Measurements from ENCODE around the gene LNX1. TPM values are rescaled to one million over a fixed set of nuclear protein-coding genes. Genes with fewer than 3 reads are reported as not detected.

LNX1 gene
- total RNA-seq, 1 experiment from 2014 or later: 3.3 TPM

GRCh38 chr4:53592686-53593501, 1.6 kb upstream of the LNX1 start:
- H3K9me2 ChIP-seq (ENCODE audit: insufficient read depth): no peaks in the 10 kb centered on the region
- no peaks in the 10 kb centered on the region for H3K9me3 ChIP-seq (ENCODE audit: control insufficient read depth in 1 of 2, insufficient read depth in 1 of 2, low read depth in 1 of 2, low read length in 2 of 2)
- H3K79me2 ChIP-seq (ENCODE audit: insufficient read depth, low read length): no peaks in the 10 kb centered on the region
- ChIA-PET POLR2A (interaction anchor here (1.3 to 1.4 kb wide), 2 partner anchors 8 to 87 kb away, joined by 3 read pairs; no protein-coding TSS in a partner anchor), RAD21 (ENCODE audit: low non-redundant PET in 1 of 2, low total read pairs in 2 of 2, uncharacterized antibody in 2 of 2, unreplicated experiment in 2 of 2) (no interaction called here), CTCF (interaction anchor here (1.0 to 1.8 kb wide), 2 partner anchors 9 to 114 kb away, joined by 3 to 6 read pairs; no protein-coding TSS in a partner anchor)
- no peak for DNase-seq (ENCODE audit: low read depth, low spot score)
- intact Hi-C loops (cut with micrococcal nuclease): loop anchor here (5.0 kb wide), 2 partner anchors 101 to 396 kb away; no protein-coding TSS in a partner anchor
- no peaks in the 10 kb centered on the region for H4K20me1 ChIP-seq (ENCODE audit: insufficient read depth)
- H3K36me3 ChIP-seq (ENCODE audit: control insufficient read depth in 1 of 2, insufficient read depth in 2 of 2, low read length in 2 of 2): no peaks in the 10 kb centered on the region
- peaks cover 18 to 30% of the 10 kb centered on the region in 2 experiments for H3K4me1 ChIP-seq (ENCODE audit: control insufficient read depth in 1 of 2, insufficient read depth in 2 of 2, low read length in 2 of 2)
- peak overlapping the region; percentile 38 to 55 for H3K4me3 ChIP-seq (replicated peaks in 1 of 2; ENCODE audit: low read depth in 1 of 2, low read length in 2 of 2)
- peak overlapping the region; percentile 91 for H2AFZ ChIP-seq (ENCODE audit: low read depth, low read length, poor library complexity, severe bottlenecking)
- peak; percentile 80 for ATAC-seq
- peak overlapping the region; percentile 51 for H3K9ac ChIP-seq (ENCODE audit: low read length)
- H3K4me2 ChIP-seq (ENCODE audit: low read length): peak overlapping the region; percentile 88
- no peaks in the 10 kb centered on the region for H3K27me3 ChIP-seq (ENCODE audit: insufficient read depth, low read length)
- BruUV-seq (replicated peaks): no TSS peak
- H3K27ac ChIP-seq (ENCODE audit: low read depth, low read length): peak overlapping the region; percentile 46
- no peak for TF ChIP-seq REST (IDR thresholded peaks at IDR 0.05; ENCODE audit: low read depth)
- TF ChIP-seq TCF7L2 (IDR thresholded peaks at IDR 0.05; ENCODE audit: borderline replicate concordance, extremely low read depth, insufficient read depth, insufficient read length): peak; percentile 12
- TF ChIP-seq YY1 (IDR thresholded peaks at IDR 0.05; ENCODE audit: extremely low read depth, insufficient replicate concordance, low read depth, low read length): peak; percentile 1
- TF ChIP-seq CTCF (IDR thresholded peaks at IDR 0.05 in 2 of 3, conservative IDR thresholded peaks at IDR 0.05 in 1 of 3; ENCODE audit: borderline replicate concordance in 1 of 3, insufficient read depth in 1 of 3, low read depth in 2 of 3, low read length in 2 of 3): no peak
- TF ChIP-seq SP1 (IDR thresholded peaks at IDR 0.05; ENCODE audit: low read depth): peak; percentile 45
- TF ChIP-seq JUND (IDR thresholded peaks at IDR 0.05): peak; percentile 60; the same call in 1 of the 2 replicates
- no peak for TF ChIP-seq EGR1 (IDR thresholded peaks at IDR 0.05; ENCODE audit: low read depth)
- no peak for TF ChIP-seq SRF (IDR thresholded peaks at IDR 0.05; ENCODE audit: low read depth)
- TF ChIP-seq SIN3A (IDR thresholded peaks at IDR 0.05; ENCODE audit: low read depth): no peak
- TF ChIP-seq FOSL1 (IDR thresholded peaks at IDR 0.05; ENCODE audit: low read depth): peak; percentile 48
- no peak for TF ChIP-seq EZH2phosphoT487 (IDR thresholded peaks at IDR 0.05; ENCODE audit: borderline replicate concordance)

Data from HCT116 (cell line).